ENCODE data around the gene GORASP2. TPM values are rescaled to one million over a fixed set of nuclear protein-coding genes. Genes with fewer than 3 reads are reported as not detected.
"Not testable (repeated sequence)": the region's sequence is repeated elsewhere in the genome, so short reads cannot be mapped to it uniquely, and the experiment has no call there.

The GORASP2 gene
- total RNA-seq, 2 experiments from 2014 or later = 79.2 to 81.9 TPM

GRCh38 chr2:170921873-170922272 lies 7.2 kb upstream of the GORASP2 start:
- CTCF ChIA-PET, POLR2A ChIA-PET: not testable (repeated sequence)

GRCh38 chr2:170922634-170923494 lies 6.2 kb upstream of the GORASP2 start:
- ChIA-PET CTCF (no interaction called here), POLR2A (no interaction called here)

- POLR2A ChIA-PET = no interaction called here
- CTCF ChIA-PET = no interaction called here
Measured at GRCh38 chr2:170923799-170924198, 5.3 kb upstream of the GORASP2 start.

- CTCF ChIA-PET = no interaction called here
- POLR2A ChIA-PET = no interaction called here
Measured at GRCh38 chr2:170924969-170925368, 4.1 kb upstream of the GORASP2 start.

- ChIA-PET CTCF (no interaction called here), POLR2A (no interaction called here)
Measured at GRCh38 chr2:170925923-170926322, 3.1 kb upstream of the GORASP2 start.

GRCh38 chr2:170926743-170927297 lies 2.2 kb upstream of the GORASP2 start:
- ChIA-PET POLR2A (no interaction called here), CTCF (no interaction called here)

- ChIA-PET POLR2A (interaction anchor here (1.1 to 1.4 kb wide), 3 partner anchors 9 to 505 kb away, joined by 3 to 7 read pairs (median 4); no protein-coding TSS in a partner anchor), CTCF (interaction anchor here (0.7 to 2.4 kb wide), 11 partner anchors 8 to 1232 kb away, joined by 3 to 9 read pairs (median 3); no protein-coding TSS in a partner anchor)
Measured at GRCh38 chr2:170928036-170928823, 823 bp upstream of the GORASP2 start.

- CTCF ChIA-PET = interaction anchor here (1.0 to 2.4 kb wide), 10 partner anchors 9 to 1234 kb away, joined by 3 to 9 read pairs (median 4); partner anchors contain the start of genes DCAF17 and METTL8
- POLR2A ChIA-PET = interaction anchor here (0.8 to 1.9 kb wide), 7 partner anchors 44 to 504 kb away, joined by 4 to 10 read pairs (median 5); partner anchors contain the start of genes DCAF17 and METTL8
Measured at GRCh38 chr2:170929686-170930050, 615 bp downstream of the GORASP2 start.

GRCh38 chr2:170930131-170930990 lies 1.3 kb downstream of the GORASP2 start:
- CTCF ChIA-PET = interaction anchor here (0.6 to 2.4 kb wide), 8 partner anchors 8 to 509 kb away, joined by 3 to 9 read pairs (median 4); partner anchors contain the start of genes DCAF17 and METTL8
- POLR2A ChIA-PET = interaction anchor here (0.6 to 1.9 kb wide), 5 partner anchors 43 to 1130 kb away, joined by 4 to 13 read pairs (median 5); partner anchors contain the start of genes DCAF17 and METTL8

GRCh38 chr2:170930991-170931266 lies 1.9 kb downstream of the GORASP2 start:
- CTCF ChIA-PET = interaction anchor here (0.6 to 0.7 kb wide), 2 partner anchors 61 to 509 kb away, joined by 3 to 5 read pairs; no protein-coding TSS in a partner anchor
- POLR2A ChIA-PET = interaction anchor here (0.6 to 1.1 kb wide), 2 partner anchors 80 to 1131 kb away, joined by 5 to 13 read pairs; no protein-coding TSS in a partner anchor

- CTCF ChIA-PET = interaction anchor here (1.7 kb wide), 1 partner anchor 40 kb away, joined by 5 read pairs; no protein-coding TSS in a partner anchor
- POLR2A ChIA-PET = no interaction called here
Measured at GRCh38 chr2:170932166-170932565, 3.1 kb downstream of the GORASP2 start.

GRCh38 chr2:170932948-170933347 lies 3.9 kb downstream of the GORASP2 start:
- ChIA-PET CTCF (interaction anchor here (1.7 kb wide), 1 partner anchor 40 kb away, joined by 5 read pairs; no protein-coding TSS in a partner anchor), POLR2A (no interaction called here)

GRCh38 chr2:170937709-170938379 lies 8.8 kb downstream of the GORASP2 start:
- CTCF ChIA-PET = interaction anchor here (2.5 kb wide), 1 partner anchor 8 kb away, joined by 9 read pairs; the partner anchor contains the start of gene GORASP2
- POLR2A ChIA-PET = interaction anchor here (0.6 kb wide), 1 partner anchor 9 kb away, joined by 3 read pairs; the partner anchor contains the start of gene GORASP2

- ChIA-PET CTCF (interaction anchor here (2.5 kb wide), 1 partner anchor 11 kb away, joined by 9 read pairs; the partner anchor contains the start of gene GORASP2), POLR2A (no interaction called here)
Measured at GRCh38 chr2:170940066-170940465, 11.0 kb downstream of the GORASP2 start.

- ChIA-PET POLR2A (no interaction called here), CTCF (no interaction called here)
Measured at GRCh38 chr2:170942615-170943014, 13.6 kb downstream of the GORASP2 start.

- POLR2A ChIA-PET = no interaction called here
- CTCF ChIA-PET = no interaction called here
Measured at GRCh38 chr2:170943041-170943440, 14.0 kb downstream of the GORASP2 start.

GRCh38 chr2:170943596-170943995 lies 14.5 kb downstream of the GORASP2 start:
- CTCF ChIA-PET = no interaction called here
- POLR2A ChIA-PET = no interaction called here

- ChIA-PET POLR2A (no interaction called here), CTCF (interaction anchor here (1.3 kb wide), 1 partner anchor 15 kb away, joined by 4 read pairs; the partner anchor contains the start of gene GORASP2)
Measured at GRCh38 chr2:170944545-170944944, 15.5 kb downstream of the GORASP2 start.
